Ascending aorta (tissue), 2 donors: Measurements from ENCODE around the gene RAB33B. TPM values are rescaled to one million over a fixed set of nuclear protein-coding genes. Genes with fewer than 3 reads are reported as not detected.
"Not testable (repeated sequence)": the region's sequence is repeated elsewhere in the genome, so short reads cannot be mapped to it uniquely, and the experiment has no call there.

Source experiments
- DNase-seq, 2 donors: peaks; one replicate each; pipeline ENCODE4 v3.0.0-alpha.2; 2019; ENCODE audit warnings: low spot score in 2 of 2
- H3K27ac ChIP-seq, 2 donors: fragments of 200-600 bp; sonication (generic); one replicate each; pipeline ENCODE4 v1.5.1; 2016 to 2017; ENCODE audit warnings: mild to moderate bottlenecking in 1 of 2
- H3K27me3 ChIP-seq: fragments of 200-600 bp; sonication (generic); one replicate; pipeline ENCODE4 v1.5.1; 2017
- H3K36me3 ChIP-seq, 2 donors: fragments of 200-600 bp; sonication (generic); one replicate each; pipeline ENCODE4 v1.5.1; 2016
- H3K4me1 ChIP-seq, 2 donors: fragments of 200-600 bp; sonication (generic); one replicate each; pipeline ENCODE4 v1.5.1; 2016 to 2017; ENCODE audit warnings: mild to moderate bottlenecking in 1 of 2
- H3K4me3 ChIP-seq, 2 donors: fragments of 200-600 bp; sonication (generic); one replicate each; pipeline ENCODE4 v1.5.1; 2016 to 2017; ENCODE audit warnings: mild to moderate bottlenecking in 1 of 2
- H3K9me3 ChIP-seq, 2 donors: fragments of 200-600 bp; sonication (generic); one replicate each; pipeline ENCODE4 v1.5.1; 2016
- intact Hi-C: fragments of 100-400 bp; cut with DNase I; formaldehyde crosslinking; loops from one replicate; pipeline ENCODE4 v1.15.1; 2023
- total RNA-seq: library from RNA; depleted of rRNA; stranded (reverse); fragments of >200 nt; gene quantifications from one replicate; pipeline ENCODE4 v1.1.0, GENCODE V29; 2016
- TF ChIP-seq, protein P1 (sequence below), 3 experiments: fragments of 200-600 bp in 2 of 3; fragments of 450-650 bp in 1 of 3; sonication (generic) in 2 of 3; IDR thresholded peaks; one replicate each; pipeline ENCODE4 v1.5.1; 2016 to 2019; ENCODE audit warnings: antibody characterized with exemption in 3 of 3, mild to moderate bottlenecking in 1 of 3, moderate library complexity in 1 of 3

Gene RAB33B
- total RNA-seq, 1 donor from 2014 or later, result 4.5 TPM

DNA sequence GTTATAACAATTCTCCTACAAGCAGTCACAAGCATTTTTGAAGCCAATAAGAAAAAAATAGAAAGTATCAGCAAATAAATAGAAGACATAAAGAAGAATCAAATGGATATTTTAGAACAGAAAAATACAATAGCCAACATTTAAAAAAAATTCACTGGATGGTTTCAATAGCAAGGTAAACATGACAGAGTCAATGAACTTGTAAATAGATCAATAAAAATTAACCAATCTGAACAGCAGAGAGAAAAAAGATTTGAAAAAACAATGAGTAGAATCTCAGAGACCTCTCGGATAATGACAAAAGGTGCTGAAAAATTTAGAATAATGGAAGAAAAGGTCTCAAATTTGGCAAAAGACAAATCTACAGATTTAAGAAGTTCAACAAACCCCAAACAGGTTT, 33.3 kb upstream of the RAB33B start:
- H3K27ac ChIP-seq, result peak overlapping the region in 1 of 2 donors; percentile 18
- peaks cover 6 to 38% of the 10 kb centered on the region in 2 donors for H3K9me3 ChIP-seq
- H3K27me3 ChIP-seq, result no peaks in the 10 kb centered on the region
- H3K4me1 ChIP-seq, result no peaks in the 10 kb centered on the region
- peaks cover 0 to 3% of the 10 kb centered on the region in 2 donors for H3K36me3 ChIP-seq
- no peak overlapping the region for H3K4me3 ChIP-seq
- TF ChIP-seq, protein P1, sequence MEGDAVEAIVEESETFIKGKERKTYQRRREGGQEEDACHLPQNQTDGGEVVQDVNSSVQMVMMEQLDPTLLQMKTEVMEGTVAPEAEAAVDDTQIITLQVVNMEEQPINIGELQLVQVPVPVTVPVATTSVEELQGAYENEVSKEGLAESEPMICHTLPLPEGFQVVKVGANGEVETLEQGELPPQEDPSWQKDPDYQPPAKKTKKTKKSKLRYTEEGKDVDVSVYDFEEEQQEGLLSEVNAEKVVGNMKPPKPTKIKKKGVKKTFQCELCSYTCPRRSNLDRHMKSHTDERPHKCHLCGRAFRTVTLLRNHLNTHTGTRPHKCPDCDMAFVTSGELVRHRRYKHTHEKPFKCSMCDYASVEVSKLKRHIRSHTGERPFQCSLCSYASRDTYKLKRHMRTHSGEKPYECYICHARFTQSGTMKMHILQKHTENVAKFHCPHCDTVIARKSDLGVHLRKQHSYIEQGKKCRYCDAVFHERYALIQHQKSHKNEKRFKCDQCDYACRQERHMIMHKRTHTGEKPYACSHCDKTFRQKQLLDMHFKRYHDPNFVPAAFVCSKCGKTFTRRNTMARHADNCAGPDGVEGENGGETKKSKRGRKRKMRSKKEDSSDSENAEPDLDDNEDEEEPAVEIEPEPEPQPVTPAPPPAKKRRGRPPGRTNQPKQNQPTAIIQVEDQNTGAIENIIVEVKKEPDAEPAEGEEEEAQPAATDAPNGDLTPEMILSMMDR (IDR thresholded peaks at IDR 0.05), result no peak
- no peak for DNase-seq
- intact Hi-C loops, result no loop called here

DNA sequence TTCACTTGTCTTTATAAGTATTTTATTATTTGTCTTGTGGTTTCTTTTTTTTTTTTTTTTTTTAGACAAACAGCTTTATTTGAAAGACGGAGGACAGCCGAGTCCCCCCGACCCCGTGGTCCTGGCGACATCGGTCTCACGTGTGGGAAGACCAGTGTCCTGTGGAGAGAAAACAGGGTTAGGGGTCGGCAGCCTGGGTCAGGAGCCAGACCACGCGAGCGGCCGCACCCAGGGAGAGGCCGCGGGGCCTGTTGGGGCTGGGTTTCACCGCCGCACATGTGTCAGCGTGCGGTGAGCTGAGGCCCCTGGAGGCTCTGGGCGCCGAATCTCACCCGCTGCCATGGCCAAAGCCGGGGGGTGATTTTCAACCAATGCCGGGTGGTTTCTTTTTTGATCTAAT, 17.8 kb upstream of the RAB33B start:
- H3K36me3 ChIP-seq, result peaks cover 0 to 9% of the 10 kb centered on the region in 2 donors
- H3K27ac ChIP-seq, result no peak overlapping the region
- intact Hi-C loops, result no loop called here
- DNase-seq, result no peak
- peaks cover 7 to 72% of the 10 kb centered on the region in 2 donors for H3K9me3 ChIP-seq
- no peaks in the 10 kb centered on the region for H3K27me3 ChIP-seq
- H3K4me1 ChIP-seq, result no peaks in the 10 kb centered on the region
- H3K4me3 ChIP-seq, result no peak overlapping the region
- TF ChIP-seq, protein P1 (IDR thresholded peaks at IDR 0.05), result no peak

DNA sequence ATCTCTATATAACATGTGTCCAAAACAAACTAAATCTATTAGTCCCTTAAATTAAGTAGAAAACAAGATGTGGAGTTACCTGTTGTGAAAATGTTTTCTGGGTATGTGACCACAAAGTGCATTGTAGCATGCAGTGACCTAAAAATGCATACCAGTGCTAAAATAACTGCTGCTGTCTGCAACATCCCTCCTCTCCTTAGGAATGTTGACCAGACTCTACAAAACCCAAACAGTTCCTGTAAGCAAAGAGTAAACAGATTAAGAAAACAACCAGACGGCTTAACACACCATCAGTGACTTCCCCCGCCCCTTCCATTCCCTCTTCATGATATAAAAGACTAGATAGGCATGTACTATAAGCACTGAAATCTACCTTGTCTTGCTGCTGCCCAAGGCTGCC, 15.8 kb upstream of the RAB33B start:
- TF ChIP-seq, protein P1 (IDR thresholded peaks at IDR 0.05), result no peak
- Histone ChIP-seq H3K4me3 (no peak overlapping the region), H3K27me3 (no peaks in the 10 kb centered on the region), H3K27ac (no peak overlapping the region), H3K9me3 (peaks cover 7 to 52% of the 10 kb centered on the region in 2 donors), H3K4me1 (no peaks in the 10 kb centered on the region), H3K36me3 (peaks cover 0 to 9% of the 10 kb centered on the region in 2 donors)
- no peak for DNase-seq
- intact Hi-C loops, result no loop called here

DNA sequence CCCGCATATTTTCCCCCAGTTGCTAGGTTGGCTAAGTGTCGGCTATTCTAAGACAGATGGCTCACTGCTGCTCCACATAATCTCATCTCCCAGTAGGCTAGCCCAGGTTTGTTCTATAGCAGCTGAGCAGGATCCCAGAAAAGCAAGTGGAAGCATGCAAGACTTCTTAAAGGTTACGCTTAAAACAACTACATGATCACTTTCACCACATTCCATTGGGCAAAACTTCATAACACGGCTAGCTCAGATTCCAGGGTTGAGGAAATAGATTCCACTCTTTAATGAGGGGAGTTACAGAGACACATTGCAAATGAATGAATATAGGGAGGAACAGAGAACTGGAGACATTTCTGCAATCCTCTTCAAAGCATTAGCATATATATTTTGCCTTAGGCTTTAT, 12.9 kb upstream of the RAB33B start:
- TF ChIP-seq, protein P1 (IDR thresholded peaks at IDR 0.05), result no peak
- DNase-seq, result no peak

DNA sequence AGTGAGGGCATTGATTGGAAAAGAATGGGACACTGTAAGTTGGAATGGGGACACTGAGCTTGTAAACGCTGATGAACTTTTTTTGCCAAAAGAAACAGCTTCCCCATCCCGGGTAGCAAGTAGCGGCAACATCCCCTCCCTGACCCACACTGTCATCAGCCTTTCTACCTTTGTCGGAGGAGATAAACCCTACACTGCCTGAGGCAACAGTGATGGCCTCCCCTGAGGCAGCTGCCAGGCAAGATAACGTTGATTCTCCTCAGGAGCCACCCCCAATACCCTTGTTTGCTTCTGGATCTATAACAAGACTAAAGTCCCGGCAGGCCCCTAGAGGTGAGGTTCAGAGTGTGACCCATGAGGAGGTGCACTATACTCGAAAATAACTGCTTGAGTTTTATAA, 10.3 kb upstream of the RAB33B start:
- Histone ChIP-seq H3K4me3 (no peak overlapping the region), H3K36me3 (no peaks in the 10 kb centered on the region), H3K27ac (no peak overlapping the region), H3K9me3 (peaks cover 0 to 22% of the 10 kb centered on the region in 2 donors), H3K27me3 (no peaks in the 10 kb centered on the region), H3K4me1 (no peaks in the 10 kb centered on the region)
- TF ChIP-seq, protein P1 (IDR thresholded peaks at IDR 0.05), result no peak
- intact Hi-C loops, result no loop called here
- no peak for DNase-seq

More for the DNA sequence above, 12.9 kb upstream of the RAB33B start:
- intact Hi-C loops, result no loop called here
- Histone ChIP-seq H3K36me3 (peaks cover 0 to 9% of the 10 kb centered on the region in 2 donors), H3K27me3 (no peaks in the 10 kb centered on the region), H3K27ac (no peak overlapping the region), H3K4me3 (no peak overlapping the region), H3K4me1 (no peaks in the 10 kb centered on the region), H3K9me3 (peaks cover 7 to 30% of the 10 kb centered on the region in 2 donors)

DNA sequence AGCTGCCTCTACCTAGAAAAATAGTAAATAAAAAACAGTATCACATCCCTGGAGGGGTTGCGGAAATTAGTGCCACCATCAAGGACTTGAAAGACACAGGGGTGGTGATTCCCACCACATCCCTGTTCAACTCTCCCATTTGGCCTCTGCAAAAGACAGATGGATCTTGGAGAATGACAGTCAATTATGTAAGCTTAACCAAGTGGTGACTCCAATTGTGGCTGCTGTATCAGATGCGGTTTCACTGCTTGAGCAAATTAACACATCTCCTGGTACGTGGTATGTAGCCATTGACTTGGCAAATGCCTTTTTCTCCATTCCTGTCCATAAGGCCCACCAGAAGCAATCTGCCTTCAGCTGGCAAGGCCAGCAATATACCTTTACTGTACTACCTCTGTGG, 9.0 kb upstream of the RAB33B start:
- H3K4me1 ChIP-seq, H3K4me3 ChIP-seq, H3K27ac ChIP-seq, H3K36me3 ChIP-seq, H3K27me3 ChIP-seq, DNase-seq, intact Hi-C loops: not testable (repeated sequence)
- peaks cover 0 to 11% of the 10 kb centered on the region in 2 donors for H3K9me3 ChIP-seq

DNA sequence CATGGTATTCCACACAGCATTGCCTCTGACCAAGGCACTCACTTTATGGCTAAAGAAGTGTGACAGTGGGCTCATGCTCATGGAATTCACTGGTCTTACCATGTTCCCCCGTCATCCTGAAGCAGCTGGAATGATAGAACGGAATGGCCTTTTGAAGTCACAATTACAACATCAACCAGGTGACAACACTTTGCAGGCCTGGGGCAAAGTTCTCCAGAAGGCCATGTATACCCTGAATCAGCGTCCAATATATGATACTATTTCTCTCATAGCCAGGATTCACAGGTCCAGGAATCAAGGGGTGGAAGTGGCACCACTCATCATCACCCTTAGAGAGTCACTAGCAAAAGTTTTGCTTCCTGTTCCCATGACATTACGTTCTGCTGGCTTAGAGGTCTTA, 6.8 kb upstream of the RAB33B start:
- H3K4me1 ChIP-seq, H3K9me3 ChIP-seq, DNase-seq, H3K27me3 ChIP-seq, H3K27ac ChIP-seq, H3K36me3 ChIP-seq, intact Hi-C loops, H3K4me3 ChIP-seq: not testable (repeated sequence)
